ENCODE data around the gene PPA1. TPM values are rescaled to one million over a fixed set of nuclear protein-coding genes. Genes with fewer than 3 reads are reported as not detected.
"Not testable (repeated sequence)": the region's sequence is repeated elsewhere in the genome, so short reads cannot be mapped to it uniquely, and the experiment has no call there.

PPA1 gene
- total and polyA plus RNA-seq, 2 donors (not counting 3 experiments of a cell fraction or from before 2014, with no cell fraction given) = 63.5 to 140 TPM

DNA sequence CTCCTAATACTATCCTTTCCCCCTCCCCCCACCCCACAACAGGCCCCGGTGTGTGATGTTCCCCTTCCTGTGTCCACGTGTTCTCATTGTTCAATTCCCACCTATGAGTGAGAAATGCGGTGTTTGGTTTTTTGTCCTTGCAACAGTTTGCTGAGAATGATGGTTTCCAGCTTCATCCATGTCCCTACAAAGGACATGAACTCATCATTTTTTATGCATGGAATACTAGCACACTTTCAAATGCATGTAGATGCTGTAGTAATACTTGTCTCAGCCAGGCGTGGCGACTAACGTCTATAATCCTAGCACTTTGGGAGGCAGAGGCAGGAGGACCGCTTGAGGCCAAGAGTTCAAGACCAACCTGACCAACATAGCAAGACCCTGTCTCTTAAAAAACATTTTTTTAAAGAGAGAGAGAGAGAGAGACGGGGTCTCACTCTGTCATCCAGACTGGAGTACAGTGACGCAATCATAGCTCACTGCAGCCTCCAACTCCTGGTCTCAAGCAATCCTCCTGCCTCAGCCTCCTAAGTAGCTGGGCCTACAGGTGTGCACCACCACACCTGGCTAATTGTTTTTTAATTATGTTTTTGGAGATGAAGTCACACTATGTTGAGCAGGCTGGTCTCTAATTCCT is 10.3 kb downstream of the PPA1 start:
- peaks cover 28% of the 10 kb centered on the region for H3K79me2 ChIP-seq (ENCODE audit: control insufficient read depth, insufficient read depth, low read length)
- H3K9ac ChIP-seq (replicated peaks; ENCODE audit: extremely low read depth, insufficient read depth, low read length); H3K36me3 ChIP-seq (ENCODE audit: control insufficient read depth in 2 of 2, extremely low read depth in 1 of 2, insufficient read depth in 2 of 2, low read length in 2 of 2); FAIRE-seq; DNase-seq (ENCODE audit: low read depth, low spot score); H3K27ac ChIP-seq (ENCODE audit: insufficient read depth, low read depth, low read length); BruUV-seq (replicated peaks); H3K27me3 ChIP-seq (ENCODE audit: control insufficient read depth in 2 of 2, insufficient read depth in 2 of 2, low read length in 2 of 2); intact Hi-C loops (cut with micrococcal nuclease); H3K4me3 ChIP-seq (replicated peaks in 1 of 3; ENCODE audit: insufficient read depth in 1 of 3, low read depth in 1 of 3, low read length in 3 of 3); H4K20me1 ChIP-seq (replicated peaks; ENCODE audit: control insufficient read depth, extremely low read depth, insufficient read depth, low read length); H3K4me2 ChIP-seq (ENCODE audit: insufficient read depth, low read length); H2AFZ ChIP-seq (ENCODE audit: low read depth, low read length); H3K4me1 ChIP-seq (ENCODE audit: control insufficient read depth, extremely low read depth, insufficient read depth, low read length); dilution Hi-C loops (cut with MboI; ENCODE audit: extremely low pct_ligation_motif_present, low sequenced_read_pairs); H3K9me1 ChIP-seq (replicated peaks; ENCODE audit: control insufficient read depth, extremely low read depth, insufficient read depth, low read length); H3K9me3 ChIP-seq (replicated peaks; ENCODE audit: control insufficient read depth, insufficient read depth, low read length): not testable (repeated sequence)
- ChIA-PET POLR2A (interaction anchor here (0.6 kb wide), 1 partner anchor 158 kb away, joined by 3 read pairs; no protein-coding TSS in a partner anchor), CTCF (interaction anchor here (1.0 to 5.8 kb wide), 8 partner anchors 9 to 163 kb away, joined by 3 to 498 read pairs (median 9); no protein-coding TSS in a partner anchor)

DNA sequence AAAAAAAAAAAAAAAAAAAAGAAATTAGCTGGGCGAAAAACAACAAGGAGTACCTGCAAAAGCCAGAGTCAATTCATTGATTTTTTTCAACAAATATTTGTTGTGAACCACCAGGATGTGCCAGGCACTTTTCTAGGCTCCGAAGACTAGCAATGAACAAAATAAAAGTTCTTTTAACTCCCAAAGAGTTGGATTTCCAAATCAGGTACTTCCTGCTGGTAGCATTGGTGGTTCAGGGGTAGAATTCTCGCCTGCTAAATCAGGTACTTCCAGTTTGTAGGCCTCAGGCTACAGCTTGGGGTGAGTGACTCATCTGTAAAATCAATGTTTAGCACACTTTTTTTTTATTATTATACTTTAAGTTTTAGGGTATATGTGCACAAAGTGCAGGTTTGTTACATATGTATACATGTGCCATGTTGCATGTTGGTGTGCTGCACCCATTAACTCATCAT is 10.9 kb downstream of the PPA1 start:
- Histone ChIP-seq H3K27me3 (ENCODE audit: control insufficient read depth in 2 of 2, insufficient read depth in 2 of 2, low read length in 2 of 2) (no peaks in the 10 kb centered on the region), H3K4me3 (replicated peaks in 1 of 3; ENCODE audit: insufficient read depth in 1 of 3, low read depth in 1 of 3, low read length in 3 of 3) (no peak overlapping the region), H3K9me1 (replicated peaks; ENCODE audit: control insufficient read depth, extremely low read depth, insufficient read depth, low read length) (no peaks in the 10 kb centered on the region), H3K4me2 (ENCODE audit: insufficient read depth, low read length) (no peak overlapping the region), H2AFZ (ENCODE audit: low read depth, low read length) (no peak overlapping the region), H3K36me3 (ENCODE audit: control insufficient read depth in 2 of 2, extremely low read depth in 1 of 2, insufficient read depth in 2 of 2, low read length in 2 of 2) (peaks cover 0 to 6% of the 10 kb centered on the region in 2 experiments), H4K20me1 (replicated peaks; ENCODE audit: control insufficient read depth, extremely low read depth, insufficient read depth, low read length) (no peaks in the 10 kb centered on the region), H3K27ac (ENCODE audit: insufficient read depth, low read depth, low read length) (no peak overlapping the region), H3K79me2 (ENCODE audit: control insufficient read depth, insufficient read depth, low read length) (peaks cover 25% of the 10 kb centered on the region), H3K4me1 (ENCODE audit: control insufficient read depth, extremely low read depth, insufficient read depth, low read length) (peaks cover 6% of the 10 kb centered on the region), H3K9ac (replicated peaks; ENCODE audit: extremely low read depth, insufficient read depth, low read length) (no peak overlapping the region), H3K9me3 (replicated peaks; ENCODE audit: control insufficient read depth, insufficient read depth, low read length) (no peaks in the 10 kb centered on the region)
- ChIA-PET CTCF (interaction anchor here (1.0 to 5.8 kb wide), 28 partner anchors 9 to 316 kb away, joined by 3 to 498 read pairs (median 13); partner anchors contain the start of genes EIF4EBP2, LRRC20, NODAL and PPA1), POLR2A (no interaction called here)
- FAIRE-seq (no peak), DNase-seq (ENCODE audit: low read depth, low spot score) (no peak)
- intact Hi-C loops (cut with micrococcal nuclease) (no loop called here), dilution Hi-C loops (cut with MboI; ENCODE audit: extremely low pct_ligation_motif_present, low sequenced_read_pairs) (no loop called here)
- TF ChIP-seq CTCF (IDR thresholded peaks at IDR 0.05; ENCODE audit: extremely low read depth in 1 of 2, insufficient read depth in 1 of 2, low read depth in 1 of 2, low read length in 2 of 2) (no peak), JUN (IDR thresholded peaks at IDR 0.05; ENCODE audit: borderline replicate concordance, insufficient read depth, insufficient read length, low read depth) (no peak), EZH2 (IDR thresholded peaks at IDR 0.05; ENCODE audit: borderline replicate concordance, low read depth, low read length, severe bottlenecking) (no peak), GATA2 (IDR thresholded peaks at IDR 0.05; ENCODE audit: insufficient read depth, insufficient read length, low read depth, low read length) (no peak), POLR2AphosphoS5 (IDR thresholded peaks at IDR 0.05; ENCODE audit: insufficient read depth, low read depth, low read length) (no peak), MYC (IDR thresholded peaks at IDR 0.05; ENCODE audit: low read depth, low read length) (no peak), POLR2A (IDR thresholded peaks at IDR 0.05; ENCODE audit: low read depth, low read length) (no peak), FOS (IDR thresholded peaks at IDR 0.05; ENCODE audit: borderline replicate concordance, insufficient read depth, low read length) (no peak)
- TF ChIP-seq, protein P1, sequence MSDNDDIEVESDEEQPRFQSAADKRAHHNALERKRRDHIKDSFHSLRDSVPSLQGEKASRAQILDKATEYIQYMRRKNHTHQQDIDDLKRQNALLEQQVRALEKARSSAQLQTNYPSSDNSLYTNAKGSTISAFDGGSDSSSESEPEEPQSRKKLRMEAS (IDR thresholded peaks at IDR 0.05; ENCODE audit: insufficient read depth, insufficient read length) = no peak
- BruUV-seq (replicated peaks) = no TSS peak
